ENCODE measurements around the gene KRT36.

DNA sequence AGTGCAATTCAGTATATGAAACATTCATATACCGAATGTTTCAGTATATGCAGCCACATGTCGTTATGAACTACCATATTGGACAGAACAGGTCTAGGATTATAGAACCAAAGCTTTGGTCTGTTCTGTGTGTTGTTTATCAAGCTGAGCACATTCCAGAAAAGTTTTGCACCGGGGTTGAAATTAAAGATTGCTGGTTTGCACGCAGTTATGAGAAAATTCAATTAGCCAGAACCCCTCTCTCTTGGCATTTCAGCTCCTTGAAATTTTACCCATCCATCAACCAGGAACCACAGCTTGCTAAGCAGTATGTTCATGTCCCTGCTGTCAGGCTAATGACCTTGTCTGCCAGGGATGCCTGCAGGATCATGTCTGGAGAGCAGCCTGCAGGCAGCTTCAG is 32.0 kb downstream of the KRT36 start:
- TF ChIP-seq, protein P1, sequence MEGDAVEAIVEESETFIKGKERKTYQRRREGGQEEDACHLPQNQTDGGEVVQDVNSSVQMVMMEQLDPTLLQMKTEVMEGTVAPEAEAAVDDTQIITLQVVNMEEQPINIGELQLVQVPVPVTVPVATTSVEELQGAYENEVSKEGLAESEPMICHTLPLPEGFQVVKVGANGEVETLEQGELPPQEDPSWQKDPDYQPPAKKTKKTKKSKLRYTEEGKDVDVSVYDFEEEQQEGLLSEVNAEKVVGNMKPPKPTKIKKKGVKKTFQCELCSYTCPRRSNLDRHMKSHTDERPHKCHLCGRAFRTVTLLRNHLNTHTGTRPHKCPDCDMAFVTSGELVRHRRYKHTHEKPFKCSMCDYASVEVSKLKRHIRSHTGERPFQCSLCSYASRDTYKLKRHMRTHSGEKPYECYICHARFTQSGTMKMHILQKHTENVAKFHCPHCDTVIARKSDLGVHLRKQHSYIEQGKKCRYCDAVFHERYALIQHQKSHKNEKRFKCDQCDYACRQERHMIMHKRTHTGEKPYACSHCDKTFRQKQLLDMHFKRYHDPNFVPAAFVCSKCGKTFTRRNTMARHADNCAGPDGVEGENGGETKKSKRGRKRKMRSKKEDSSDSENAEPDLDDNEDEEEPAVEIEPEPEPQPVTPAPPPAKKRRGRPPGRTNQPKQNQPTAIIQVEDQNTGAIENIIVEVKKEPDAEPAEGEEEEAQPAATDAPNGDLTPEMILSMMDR (IDR thresholded peaks at IDR 0.05): no peak
- TF ChIP-seq EZH2phosphoT487 (IDR thresholded peaks at IDR 0.05): no peak

Measured in neural progenitor cell (in vitro differentiated cells).